ENCODE measurements around the gene TMEM134. TPM values are rescaled to one million over a fixed set of nuclear protein-coding genes. Genes with fewer than 3 reads are reported as not detected.
"Not testable (repeated sequence)": the region's sequence is repeated elsewhere in the genome, so short reads cannot be mapped to it uniquely, and the experiment has no call there.

TMEM134 gene
- total RNA-seq, 1 donor from 2014 or later = 38.0 TPM

- H3K27me3 Mint-ChIP-seq (ENCODE audit: low read depth, unreplicated experiment) = peaks cover 18% of the 10 kb centered on the region
- no peaks in the 10 kb centered on the region for H3K36me3 ChIP-seq (ENCODE audit: insufficient read depth, low read length)
- no peak overlapping the region for H3K27ac ChIP-seq (ENCODE audit: low read depth, low read length)
- no peak overlapping the region for H3K4me2 ChIP-seq (ENCODE audit: low read length)
- FAIRE-seq (no peak), DNase-seq (ENCODE audit: low read depth) (no peak)
- H2AFZ ChIP-seq (ENCODE audit: low read depth, low read length) = no peak overlapping the region
- H3K4me3 ChIP-seq (ENCODE audit: insufficient read depth, low read depth, low read length) = no peak overlapping the region
- no peak overlapping the region for H3K27ac Mint-ChIP-seq (ENCODE audit: unreplicated experiment)
- H3K9ac ChIP-seq (ENCODE audit: low read length) = no peak overlapping the region
- H3K79me2 ChIP-seq (ENCODE audit: insufficient read depth, low read length) = no peaks in the 10 kb centered on the region
- no peak overlapping the region for H3K4me3 Mint-ChIP-seq (ENCODE audit: unreplicated experiment)
- H3K4me1 ChIP-seq (ENCODE audit: insufficient read depth, low read length) = no peaks in the 10 kb centered on the region
- H3K4me1 Mint-ChIP-seq (ENCODE audit: low read depth, unreplicated experiment) = no peaks in the 10 kb centered on the region
- peaks cover 1% of the 10 kb centered on the region for H3K36me3 Mint-ChIP-seq (ENCODE audit: low read depth, unreplicated experiment)
- H4K20me1 ChIP-seq (ENCODE audit: insufficient read depth, low read length) = no peaks in the 10 kb centered on the region
- H3K9me3 ChIP-seq (ENCODE audit: insufficient read depth, low read depth, low read length) = no peaks in the 10 kb centered on the region
- H3K27me3 ChIP-seq (ENCODE audit: insufficient read depth, low read length) = peaks cover 8% of the 10 kb centered on the region
- TF ChIP-seq EZH2 (IDR thresholded peaks at IDR 0.05; ENCODE audit: insufficient read depth, low read length) = no peak
- no peak for TF ChIP-seq CTCF (IDR thresholded peaks at IDR 0.05; ENCODE audit: insufficient read depth, low read depth, low read length)
- no peaks in the 10 kb centered on the region for H3K9me3 Mint-ChIP-seq (ENCODE audit: unreplicated experiment)
Observed at GRCh38 chr11:67516806-67517205, 47.8 kb upstream of the TMEM134 start.

- H3K4me3 Mint-ChIP-seq (ENCODE audit: unreplicated experiment) = no peak overlapping the region
- H3K4me3 ChIP-seq (ENCODE audit: insufficient read depth, low read depth, low read length) = no peak overlapping the region
- no peak overlapping the region for H3K27ac ChIP-seq (ENCODE audit: low read depth, low read length)
- H3K9ac ChIP-seq (ENCODE audit: low read length) = no peak overlapping the region
- no peaks in the 10 kb centered on the region for H3K36me3 Mint-ChIP-seq (ENCODE audit: low read depth, unreplicated experiment)
- FAIRE-seq = no peak
- H3K4me2 ChIP-seq (ENCODE audit: low read length) = no peak overlapping the region
- TF ChIP-seq EZH2 (IDR thresholded peaks at IDR 0.05; ENCODE audit: insufficient read depth, low read length) = no peak
- H3K4me1 ChIP-seq (ENCODE audit: insufficient read depth, low read length) = peaks cover under 1% of the 10 kb centered on the region
- H3K79me2 ChIP-seq (ENCODE audit: insufficient read depth, low read length) = no peaks in the 10 kb centered on the region
- H3K4me1 Mint-ChIP-seq (ENCODE audit: low read depth, unreplicated experiment) = peaks cover 3% of the 10 kb centered on the region
- H3K27me3 Mint-ChIP-seq (ENCODE audit: low read depth, unreplicated experiment) = peaks cover 25% of the 10 kb centered on the region
- no peak overlapping the region for H3K27ac Mint-ChIP-seq (ENCODE audit: unreplicated experiment)
- no peak overlapping the region for H2AFZ ChIP-seq (ENCODE audit: low read depth, low read length)
- H3K9me3 Mint-ChIP-seq (ENCODE audit: unreplicated experiment) = no peaks in the 10 kb centered on the region
- peaks cover 3% of the 10 kb centered on the region for H3K27me3 ChIP-seq (ENCODE audit: insufficient read depth, low read length)
- no peaks in the 10 kb centered on the region for H3K9me3 ChIP-seq (ENCODE audit: insufficient read depth, low read depth, low read length)
- no peaks in the 10 kb centered on the region for H3K36me3 ChIP-seq (ENCODE audit: insufficient read depth, low read length)
- DNase-seq (ENCODE audit: low read depth) = no peak
- H4K20me1 ChIP-seq (ENCODE audit: insufficient read depth, low read length) = no peaks in the 10 kb centered on the region
Observed at GRCh38 chr11:67514116-67514515, 45.1 kb upstream of the TMEM134 start.

GRCh38 chr11:67511558-67511957, 42.5 kb upstream of the TMEM134 start:
- FAIRE-seq; H3K4me3 Mint-ChIP-seq (ENCODE audit: unreplicated experiment): not testable (repeated sequence)

GRCh38 chr11:67510023-67510345, 40.9 kb upstream of the TMEM134 start:
- TF ChIP-seq CTCF (IDR thresholded peaks at IDR 0.05; ENCODE audit: insufficient read depth, low read depth, low read length) = no peak
- no peaks in the 10 kb centered on the region for H3K36me3 ChIP-seq (ENCODE audit: insufficient read depth, low read length)
- no peak overlapping the region for H3K4me2 ChIP-seq (ENCODE audit: low read length)
- H2AFZ ChIP-seq (ENCODE audit: low read depth, low read length) = no peak overlapping the region
- Mint-ChIP-seq H3K4me1 (ENCODE audit: low read depth, unreplicated experiment) (peaks cover 11% of the 10 kb centered on the region), H3K9me3 (ENCODE audit: unreplicated experiment) (no peaks in the 10 kb centered on the region), H3K27ac (ENCODE audit: unreplicated experiment) (no peak overlapping the region), H3K27me3 (ENCODE audit: low read depth, unreplicated experiment) (peaks cover 14% of the 10 kb centered on the region), H3K36me3 (ENCODE audit: low read depth, unreplicated experiment) (no peaks in the 10 kb centered on the region), H3K4me3 (ENCODE audit: unreplicated experiment) (peak overlapping the region; percentile 89)
- FAIRE-seq = no peak
- no peak overlapping the region for H3K9ac ChIP-seq (ENCODE audit: low read length)
- DNase-seq (ENCODE audit: low read depth) = peak; percentile 12
- peaks cover 3% of the 10 kb centered on the region for H3K27me3 ChIP-seq (ENCODE audit: insufficient read depth, low read length)
- no peak overlapping the region for H3K4me3 ChIP-seq (ENCODE audit: insufficient read depth, low read depth, low read length)
- no peaks in the 10 kb centered on the region for H3K9me3 ChIP-seq (ENCODE audit: insufficient read depth, low read depth, low read length)
- H3K27ac ChIP-seq (ENCODE audit: low read depth, low read length) = no peak overlapping the region
- peaks cover 18% of the 10 kb centered on the region for H4K20me1 ChIP-seq (ENCODE audit: insufficient read depth, low read length)
- peaks cover 14% of the 10 kb centered on the region for H3K79me2 ChIP-seq (ENCODE audit: insufficient read depth, low read length)
- peaks cover 30% of the 10 kb centered on the region for H3K4me1 ChIP-seq (ENCODE audit: insufficient read depth, low read length)

More at GRCh38 chr11:67511558-67511957, 42.5 kb upstream of the TMEM134 start:
- H2AFZ ChIP-seq (ENCODE audit: low read depth, low read length); H3K36me3 Mint-ChIP-seq (ENCODE audit: low read depth, unreplicated experiment); H3K4me1 Mint-ChIP-seq (ENCODE audit: low read depth, unreplicated experiment); H3K27ac Mint-ChIP-seq (ENCODE audit: unreplicated experiment); H3K4me2 ChIP-seq (ENCODE audit: low read length); DNase-seq (ENCODE audit: low read depth); H3K9ac ChIP-seq (ENCODE audit: low read length); H3K4me3 ChIP-seq (ENCODE audit: insufficient read depth, low read depth, low read length); H3K9me3 Mint-ChIP-seq (ENCODE audit: unreplicated experiment); H3K9me3 ChIP-seq (ENCODE audit: insufficient read depth, low read depth, low read length); H3K27ac ChIP-seq (ENCODE audit: low read depth, low read length); H3K36me3 ChIP-seq (ENCODE audit: insufficient read depth, low read length); H3K27me3 ChIP-seq (ENCODE audit: insufficient read depth, low read length): not testable (repeated sequence)
- Histone ChIP-seq H3K79me2 (ENCODE audit: insufficient read depth, low read length) (peaks cover 11% of the 10 kb centered on the region), H3K4me1 (ENCODE audit: insufficient read depth, low read length) (peaks cover 18% of the 10 kb centered on the region), H4K20me1 (ENCODE audit: insufficient read depth, low read length) (peaks cover 12% of the 10 kb centered on the region)
- H3K27me3 Mint-ChIP-seq (ENCODE audit: low read depth, unreplicated experiment) = peaks cover 22% of the 10 kb centered on the region
